GM12878 (cell line): ENCODE measurements around the gene ABCB9. TPM values are rescaled to one million over a fixed set of nuclear protein-coding genes. Genes with fewer than 3 reads are reported as not detected.

Experiments
- ATAC-seq: fragments of 200-7000 bp; cut with Tn5 transposase; 3 replicates; pipeline ENCODE4 v1.9.1; 2020; ENCODE audit warnings: mild to moderate bottlenecking, moderate library complexity
- BruUV-seq: library from RNA; stranded (reverse); fragments of 400-500 nt; replicated peaks from 2 replicates; lab custom pipeline; 2021; lab: Mats Ljungman, UMichigan
- CTCF ChIA-PET: fragments of 300-600 bp; sonication (Branson Sonifier 250); formaldehyde crosslinking; extraction: SDS; loops from one replicate; lab custom pipeline; 2021; ENCODE audit warnings: inconsistent platforms; lab: Yijun Ruan, JAX
- POLR2A ChIA-PET: fragments of 350-600 bp; formaldehyde crosslinking; extraction: SDS; loops from one replicate; lab custom pipeline; 2021; ENCODE audit warnings: inconsistent platforms; lab: Charles Lee
- RAD21 ChIA-PET: fragments of 300-600 bp; sonication (Branson Sonifier 250); formaldehyde crosslinking; loops from one replicate; lab custom pipeline; 2023; ENCODE audit warnings: antibody characterized with exemption; ENCODE audit not compliant: unreplicated experiment; lab: Charles Lee
- SMC1A ChIA-PET: fragments of 300-600 bp; sonication (Branson Sonifier 250); formaldehyde crosslinking; loops from one replicate; lab custom pipeline; 2023; ENCODE audit not compliant: unreplicated experiment, uncharacterized antibody; lab: Charles Lee
- DNase-seq: peaks from one replicate; pipeline ENCODE4 v3.0.0-alpha.2; 2011; ENCODE audit warnings: low read depth, low spot score
- FAIRE-seq: peaks from 3 replicates; lab custom pipeline; 2011; peaks lifted over from hg19 to GRCh38; lab: Jason Lieb, UNC
- H2AFZ ChIP-seq: 2 replicates; pipeline ENCODE4 v1.6.0; 2011; ENCODE audit warnings: low read depth, low read length, control low read depth; ENCODE audit not compliant: control insufficient read depth
- H3K27ac ChIP-seq: 2 replicates; pipeline ENCODE4 v1.5.1; 2011; ENCODE audit warnings: control low read depth; ENCODE audit not compliant: control insufficient read depth, insufficient read depth
- H3K27me3 ChIP-seq, 2 experiments: replicated peaks in 1 of 2; 2 replicates each; pipeline versions ENCODE4 v1.6.0 to v1.6.1; 2011; ENCODE audit warnings: low read length in 1 of 2; ENCODE audit not compliant: control insufficient read depth in 2 of 2, insufficient read depth in 2 of 2
- H3K36me3 ChIP-seq, 2 experiments: 2 replicates each; pipeline ENCODE4 v1.5.1; 2011; ENCODE audit warnings: low read length in 1 of 2; ENCODE audit not compliant: control insufficient read depth in 2 of 2, insufficient read depth in 2 of 2
- H3K4me1 ChIP-seq: 2 replicates; pipeline ENCODE4 v1.6.1; 2011; ENCODE audit warnings: mild to moderate bottlenecking, low read length, moderate library complexity, mixed read lengths; ENCODE audit not compliant: control insufficient read depth, insufficient read depth
- H3K4me2 ChIP-seq: 2 replicates; pipeline ENCODE4 v1.6.0; 2011; ENCODE audit warnings: control low read depth; ENCODE audit not compliant: control insufficient read depth, insufficient read depth
- H3K4me3 ChIP-seq: fragments of 200-600 bp; sonication (generic); 2 replicates; pipeline ENCODE4 v1.5.1; 2016
- H3K79me2 ChIP-seq: 2 replicates; pipeline ENCODE4 v1.6.0; 2011; ENCODE audit warnings: low read length; ENCODE audit not compliant: control insufficient read depth, insufficient read depth
- H3K9ac ChIP-seq: 2 replicates; pipeline ENCODE4 v1.8.0; 2011; ENCODE audit warnings: low read length, control low read depth, mixed read lengths; ENCODE audit not compliant: control insufficient read depth, insufficient read depth
- H3K9me3 ChIP-seq: replicated peaks from 3 replicates; pipeline ENCODE4 v1.5.1; 2011; ENCODE audit warnings: mild to moderate bottlenecking, low read length; ENCODE audit not compliant: control insufficient read depth, insufficient read depth
- H4K20me1 ChIP-seq: 2 replicates; pipeline ENCODE4 v1.6.0; 2011; ENCODE audit not compliant: control insufficient read depth, insufficient read depth
- BHLHE40 ChIP-seq, 2 experiments: fragments of 450-650 bp in 1 of 2; IDR thresholded peaks; 2 replicates each; pipeline ENCODE4 v1.6.1; 2011 to 2017; ENCODE audit warnings: low read depth in 2 of 2, borderline replicate concordance in 1 of 2, improper control_type of control experiment in 1 of 2, low read length in 1 of 2, mild to moderate bottlenecking in 1 of 2
- CREB1 ChIP-seq: IDR thresholded peaks from 2 replicates; pipeline ENCODE4 v1.6.1; 2012; ENCODE audit warnings: low read depth, mild to moderate bottlenecking, inconsistent platforms
- EED ChIP-seq: sonication (generic); IDR thresholded peaks from 2 replicates; pipeline ENCODE4 v1.6.1; 2016; ENCODE audit warnings: antibody characterized with exemption, low read depth
- HCFC1 ChIP-seq: fragments of 150-350 bp; IDR thresholded peaks from 2 replicates; pipeline ENCODE4 v1.6.1; 2014; ENCODE audit warnings: low read length
- IKZF2 ChIP-seq, 2 experiments: fragments of 450-650 bp; IDR thresholded peaks; 2 replicates each; pipeline ENCODE4 v1.6.1; 2017; ENCODE audit warnings: mild to moderate bottlenecking in 2 of 2, moderate library complexity in 2 of 2
- JUNB ChIP-seq: IDR thresholded peaks from 2 replicates; pipeline ENCODE4 v1.6.1; 2016; ENCODE audit warnings: antibody characterized with exemption, mild to moderate bottlenecking
- PAX5 ChIP-seq: IDR thresholded peaks from 2 replicates; pipeline ENCODE4 v1.6.1; 2011; ENCODE audit warnings: low read depth, low read length, borderline replicate concordance
- POLR2AphosphoS5 ChIP-seq: IDR thresholded peaks from 2 replicates; pipeline ENCODE4 v1.6.1; 2011; ENCODE audit warnings: mild to moderate bottlenecking, low read length, inconsistent platforms
- RUNX3 ChIP-seq: IDR thresholded peaks from 2 replicates; pipeline ENCODE4 v1.6.1; 2012; ENCODE audit warnings: low read length, inconsistent platforms
- SMAD5 ChIP-seq: IDR thresholded peaks from 2 replicates; pipeline ENCODE4 v1.6.1; 2016; ENCODE audit warnings: antibody characterized with exemption, low read depth
- SP1 ChIP-seq: IDR thresholded peaks from one replicate; pipeline ENCODE4 v1.6.1; 2011; ENCODE audit warnings: low read depth, low read length
- SRF ChIP-seq, 2 experiments: IDR thresholded peaks; 2 replicates each; pipeline ENCODE4 v1.6.1; 2011; ENCODE audit warnings: low read depth in 2 of 2, low read length in 2 of 2, mild to moderate bottlenecking in 1 of 2, moderate library complexity in 1 of 2
- TCF12 ChIP-seq: IDR thresholded peaks from 2 replicates; pipeline ENCODE4 v1.6.1; 2011; ENCODE audit warnings: low read depth, mild to moderate bottlenecking, low read length
- ZNF274 ChIP-seq: IDR thresholded peaks from one replicate; pipeline ENCODE4 v1.8.0; 2011; ENCODE audit not compliant: insufficient read length, insufficient read depth
- WGBS: methylation state at CpG from one replicate; pipeline ENCODE4 v1.1.6; 2016; ENCODE audit warnings: low lambda C conversion rate; ENCODE audit not compliant: insufficient replicate concordance, insufficient coverage; ENCODE audit errors: missing lambda C conversion rate; 5-methylcytosine and 5-hydroxymethylcytosine counted together
- in situ Hi-C: fragments of 300-500 bp; cut with MboI; formaldehyde crosslinking; loops from 9 replicates; pipeline ENCODE4 v1.14.3; 2018; ENCODE audit warnings: mixed read lengths
- intact Hi-C: fragments of 100-400 bp; cut with micrococcal nuclease; formaldehyde crosslinking; loops from one replicate; pipeline ENCODE4 v1.14.2; 2022; ENCODE audit not compliant: unreplicated experiment
- polyA plus RNA-seq, 11 experiments: library from polyadenylated mRNA; depleted of rRNA in 4 of 11; unstranded in 6 of 11; stranded (reverse) in 5 of 11; fragments of >200 nt; fragmentation: Nextera tagmentation in 4 of 11; fragmentation: Illumina TruSeq in 1 of 11; extraction: Ambion mirVana in 4 of 11; extraction: Trizol in 1 of 11; gene quantifications; 1 replicate in 1 of 11; 2 replicates in 10 of 11; pipeline versions ENCODE4 v1.2.1 to v1.2.3, GENCODE V29; 2011 to 2016; ENCODE audit warnings: inconsistent platforms in 2 of 11, missing spikeins in 2 of 11, low read depth in 1 of 11
- total RNA-seq, 4 experiments: library from RNA; depleted of rRNA in 3 of 4; stranded (reverse); fragments of >200 nt in 3 of 4; fragmentation: Illumina TruSeq in 1 of 4; extraction: Trizol in 1 of 4; gene quantifications; 2 replicates each; pipeline versions ENCODE4 v1.2.1 to v1.2.3, GENCODE V29; 2013 to 2021
- TF ChIP-seq, protein P1 (sequence below): fragments of 450-650 bp; conservative IDR thresholded peaks from 2 replicates; pipeline ENCODE4 v1.6.1; 2017; ENCODE audit warnings: mild to moderate bottlenecking, moderate library complexity
- TF ChIP-seq, protein P2 (sequence below): fragments of 450-650 bp; IDR thresholded peaks from 2 replicates; pipeline ENCODE4 v1.6.1; 2018; ENCODE audit warnings: borderline replicate concordance, mild to moderate bottlenecking; ENCODE audit not compliant: partially characterized antibody
- TF ChIP-seq, protein P3 (sequence below): IDR thresholded peaks from 2 replicates; pipeline ENCODE4 v1.6.1; 2011; ENCODE audit warnings: borderline replicate concordance, low read depth, mild to moderate bottlenecking, moderate library complexity, mixed read lengths, low read length; ENCODE audit not compliant: insufficient read depth; ENCODE audit errors: extremely low read length

ABCB9 gene
- total and polyA plus RNA-seq, 10 of the 15 experiments (the other 5 are each of a cell fraction or from before 2014, with no cell fraction given) = 0.37 to 4.9 (median 3.1) TPM

DNA sequence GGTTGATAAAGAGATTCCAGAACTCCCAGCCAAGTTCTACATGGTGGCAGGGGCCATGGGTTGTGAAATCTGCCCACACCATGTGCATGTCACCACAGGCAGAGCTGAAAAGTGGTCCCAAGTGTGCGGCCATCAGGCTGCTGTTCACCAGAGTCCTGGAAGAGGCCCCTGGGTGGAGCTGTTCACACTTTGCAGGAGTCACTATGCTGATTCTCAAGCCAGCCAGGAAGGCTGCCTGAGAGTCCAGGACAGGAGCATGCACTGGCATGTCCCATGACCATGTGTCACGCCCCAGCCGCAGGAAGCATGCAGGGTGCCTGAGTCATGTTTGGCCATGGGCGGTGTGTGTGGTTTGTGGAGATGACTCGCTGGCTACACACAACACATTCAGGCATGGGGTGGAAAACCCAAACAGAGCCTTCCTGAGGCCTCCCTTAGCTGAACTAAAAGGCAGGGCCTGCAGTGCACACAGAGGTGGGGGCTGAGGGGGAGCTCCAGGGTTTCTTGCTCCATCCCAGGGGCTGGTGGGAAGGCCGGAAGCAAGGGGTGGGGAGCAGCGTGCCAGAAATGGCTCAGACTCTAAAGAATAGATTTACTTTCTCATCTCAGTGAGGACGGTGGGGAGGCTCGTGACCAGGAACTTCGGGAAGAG lies 19.4 kb downstream of the ABCB9 start:
- peak; percentile 13 for FAIRE-seq
- Histone ChIP-seq H3K9me3 (no peaks in the 10 kb centered on the region), H3K27ac (peak overlapping the region; percentile 27; the same call in 1 of the 2 replicates), H3K27me3 (no peaks in the 10 kb centered on the region), H3K4me3 (no peak overlapping the region), H3K4me1 (peaks cover 31% of the 10 kb centered on the region), H3K36me3 (no peaks in the 10 kb centered on the region), H3K79me2 (no peaks in the 10 kb centered on the region), H3K9ac (no peak overlapping the region; the same call in 1 of the 2 replicates), H4K20me1 (no peaks in the 10 kb centered on the region), H3K4me2 (peak overlapping the region; percentile 39; the same call in 1 of the 2 replicates), H2AFZ (peak overlapping the region; percentile 67)
- peak; percentile 84 for ATAC-seq
- DNase-seq = peak; percentile 59
- 18% methylated on average over 10 of the region's 10 CpGs for WGBS
- no TSS peak for BruUV-seq
- in situ Hi-C loops = no loop called here
- intact Hi-C loops = no loop called here
- SMC1A ChIA-PET = interaction anchor here (0.6 to 3.0 kb wide), 6 partner anchors 18 to 153 kb away, joined by 3 to 14 read pairs (median 4); no protein-coding TSS in a partner anchor
- RAD21 ChIA-PET = interaction anchor here (0.5 to 1.1 kb wide), 7 partner anchors 11 to 153 kb away, joined by 3 to 4 read pairs (median 3); no protein-coding TSS in a partner anchor
- CTCF ChIA-PET = interaction anchor here (1.0 to 2.3 kb wide), 6 partner anchors 11 to 87 kb away, joined by 3 to 10 read pairs (median 4); no protein-coding TSS in a partner anchor
- POLR2A ChIA-PET = interaction anchor here (0.6 to 1.6 kb wide), 4 partner anchors 19 to 832 kb away, joined by 3 to 9 read pairs (median 4); partner anchors contain the start of gene ABCB9
- TF ChIP-seq ZNF274 (no peak), SP1 (no peak), BHLHE40 (IDR thresholded peaks at IDR 0.05; ENCODE audit: borderline replicate concordance in 1 of 2, low read depth in 2 of 2, low read length in 1 of 2) (peak; percentile 65 to 86; a peak in 3 of 4 replicates), SMAD5 (no peak), CREB1 (peak; percentile 59), SRF (IDR thresholded peaks at IDR 0.05; ENCODE audit: low read depth in 2 of 2, low read length in 2 of 2) (peak; percentile 59 to 76), PAX5 (peak; percentile 68; the same call in 1 of the 2 replicates), TCF12 (no peak), HCFC1 (no peak), EED (peak; percentile 90), POLR2AphosphoS5 (no peak), JUNB (peak; percentile 55; the same call in 1 of the 2 replicates), RUNX3 (peak; percentile 94), IKZF2 (IDR thresholded peaks at IDR 0.05) (peak; percentile 74 to 88)
- TF ChIP-seq, protein P1, sequence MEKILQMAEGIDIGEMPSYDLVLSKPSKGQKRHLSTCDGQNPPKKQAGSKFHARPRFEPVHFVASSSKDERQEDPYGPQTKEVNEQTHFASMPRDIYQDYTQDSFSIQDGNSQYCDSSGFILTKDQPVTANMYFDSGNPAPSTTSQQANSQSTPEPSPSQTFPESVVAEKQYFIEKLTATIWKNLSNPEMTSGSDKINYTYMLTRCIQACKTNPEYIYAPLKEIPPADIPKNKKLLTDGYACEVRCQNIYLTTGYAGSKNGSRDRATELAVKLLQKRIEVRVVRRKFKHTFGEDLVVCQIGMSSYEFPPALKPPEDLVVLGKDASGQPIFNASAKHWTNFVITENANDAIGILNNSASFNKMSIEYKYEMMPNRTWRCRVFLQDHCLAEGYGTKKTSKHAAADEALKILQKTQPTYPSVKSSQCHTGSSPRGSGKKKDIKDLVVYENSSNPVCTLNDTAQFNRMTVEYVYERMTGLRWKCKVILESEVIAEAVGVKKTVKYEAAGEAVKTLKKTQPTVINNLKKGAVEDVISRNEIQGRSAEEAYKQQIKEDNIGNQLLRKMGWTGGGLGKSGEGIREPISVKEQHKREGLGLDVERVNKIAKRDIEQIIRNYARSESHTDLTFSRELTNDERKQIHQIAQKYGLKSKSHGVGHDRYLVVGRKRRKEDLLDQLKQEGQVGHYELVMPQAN = no peak
- TF ChIP-seq, protein P2, sequence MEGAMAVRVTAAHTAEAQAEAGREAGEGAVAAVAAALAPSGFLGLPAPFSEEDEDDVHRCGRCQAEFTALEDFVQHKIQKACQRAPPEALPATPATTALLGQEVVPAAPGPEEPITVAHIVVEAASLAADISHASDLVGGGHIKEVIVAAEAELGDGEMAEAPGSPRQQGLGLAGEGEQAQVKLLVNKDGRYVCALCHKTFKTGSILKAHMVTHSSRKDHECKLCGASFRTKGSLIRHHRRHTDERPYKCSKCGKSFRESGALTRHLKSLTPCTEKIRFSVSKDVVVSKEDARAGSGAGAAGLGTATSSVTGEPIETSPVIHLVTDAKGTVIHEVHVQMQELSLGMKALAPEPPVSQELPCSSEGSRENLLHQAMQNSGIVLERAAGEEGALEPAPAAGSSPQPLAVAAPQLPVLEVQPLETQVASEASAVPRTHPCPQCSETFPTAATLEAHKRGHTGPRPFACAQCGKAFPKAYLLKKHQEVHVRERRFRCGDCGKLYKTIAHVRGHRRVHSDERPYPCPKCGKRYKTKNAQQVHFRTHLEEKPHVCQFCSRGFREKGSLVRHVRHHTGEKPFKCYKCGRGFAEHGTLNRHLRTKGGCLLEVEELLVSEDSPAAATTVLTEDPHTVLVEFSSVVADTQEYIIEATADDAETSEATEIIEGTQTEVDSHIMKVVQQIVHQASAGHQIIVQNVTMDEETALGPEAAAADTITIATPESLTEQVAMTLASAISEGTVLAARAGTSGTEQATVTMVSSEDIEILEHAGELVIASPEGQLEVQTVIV = no peak
- TF ChIP-seq, protein P3, sequence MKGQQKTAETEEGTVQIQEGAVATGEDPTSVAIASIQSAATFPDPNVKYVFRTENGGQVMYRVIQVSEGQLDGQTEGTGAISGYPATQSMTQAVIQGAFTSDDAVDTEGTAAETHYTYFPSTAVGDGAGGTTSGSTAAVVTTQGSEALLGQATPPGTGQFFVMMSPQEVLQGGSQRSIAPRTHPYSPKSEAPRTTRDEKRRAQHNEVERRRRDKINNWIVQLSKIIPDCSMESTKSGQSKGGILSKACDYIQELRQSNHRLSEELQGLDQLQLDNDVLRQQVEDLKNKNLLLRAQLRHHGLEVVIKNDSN = peak; percentile 36
